ENCODE data around the gene PMPCA. TPM values are rescaled to one million over a fixed set of nuclear protein-coding genes. Genes with fewer than 3 reads are reported as not detected.

PMPCA gene
- total and polyA plus RNA-seq, 4 donors, result 27.0 to 75.6 (median 41.6) TPM

DNA sequence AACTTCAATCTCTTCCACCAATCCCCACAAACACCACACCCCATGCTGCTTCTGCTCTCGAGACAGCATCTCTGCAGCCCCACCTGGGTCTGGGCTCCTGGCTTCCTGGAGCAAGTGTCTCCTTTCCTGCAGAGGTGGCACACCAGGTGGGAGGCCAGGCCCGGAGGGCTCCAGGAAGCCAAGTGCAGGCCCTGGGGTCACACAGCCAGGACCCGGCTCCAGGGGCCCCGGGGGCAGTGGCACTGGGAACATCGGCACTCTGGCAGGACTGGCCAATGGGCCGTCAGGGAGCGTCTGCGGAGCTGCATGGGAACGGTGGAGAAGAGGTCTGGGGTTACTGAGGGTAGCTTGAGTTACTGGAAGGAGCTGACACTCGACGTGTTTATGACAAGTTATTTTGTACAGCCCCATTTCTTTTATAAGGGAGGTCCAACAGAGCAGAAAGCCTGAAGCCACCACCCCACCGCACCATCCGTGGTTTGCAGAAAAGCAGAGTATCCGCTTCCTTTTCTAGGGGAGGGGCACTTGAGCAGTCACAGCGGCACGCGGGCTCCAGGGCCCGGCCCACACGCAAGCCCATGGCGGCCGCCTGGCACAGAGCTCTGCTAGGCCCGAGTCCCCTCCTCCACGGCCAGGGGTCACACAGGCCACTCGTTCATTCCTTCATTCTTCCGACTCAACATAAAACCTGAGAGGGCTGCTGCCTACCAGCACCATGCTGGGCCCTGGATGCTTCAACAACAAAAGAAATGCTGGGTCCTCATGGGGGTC lies 43.8 kb downstream of the PMPCA start:
- Histone ChIP-seq H3K27ac (ENCODE audit: low read depth in 1 of 2, low read length in 2 of 2) (no peak overlapping the region), H3K9ac (ENCODE audit: low read depth in 1 of 2, low read length in 2 of 2) (no peak overlapping the region), H3K27me3 (ENCODE audit: control insufficient read depth in 4 of 4, insufficient read depth in 4 of 4, low read length in 3 of 4) (no peaks in the 10 kb centered on the region), H3K4me1 (ENCODE audit: control insufficient read depth in 4 of 4, insufficient read depth in 4 of 4, low read length in 3 of 4) (no peaks in the 10 kb centered on the region), H3K4me3 (ENCODE audit: low read depth in 1 of 3, low read length in 3 of 3) (no peak overlapping the region), H3K9me3 (ENCODE audit: control insufficient read depth in 4 of 4, low read length in 3 of 4) (no peaks in the 10 kb centered on the region), H3K36me3 (ENCODE audit: control insufficient read depth in 4 of 4, insufficient read depth in 3 of 4, low read depth in 1 of 4, low read length in 3 of 4) (peaks cover 32 to 86% (median 76%) of the 10 kb centered on the region in 4 donors)
- 91% methylated on average over 25 of the region's 25 CpGs for WGBS
- TF ChIP-seq RAD21 (IDR thresholded peaks at IDR 0.05), result no peak
- TF ChIP-seq HNF4A (conservative IDR thresholded peaks at IDR 0.05), result no peak
- TF ChIP-seq NR2F2 (IDR thresholded peaks at IDR 0.05), result no peak
- no peak for TF ChIP-seq RXRA (IDR thresholded peaks at IDR 0.05)
- TF ChIP-seq, protein P1, sequence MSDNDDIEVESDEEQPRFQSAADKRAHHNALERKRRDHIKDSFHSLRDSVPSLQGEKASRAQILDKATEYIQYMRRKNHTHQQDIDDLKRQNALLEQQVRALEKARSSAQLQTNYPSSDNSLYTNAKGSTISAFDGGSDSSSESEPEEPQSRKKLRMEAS (IDR thresholded peaks at IDR 0.05), result no peak
- TF ChIP-seq FOXA1 (IDR thresholded peaks at IDR 0.05), result no peak
- no peak for TF ChIP-seq EGR1 (IDR thresholded peaks at IDR 0.05; ENCODE audit: low read depth in 2 of 2)
- TF ChIP-seq TAF1 (conservative IDR thresholded peaks at IDR 0.05), result no peak
- TF ChIP-seq FOXA2 (IDR thresholded peaks at IDR 0.05), result no peak
- no peak for TF ChIP-seq YY1 (IDR thresholded peaks at IDR 0.05)
- TF ChIP-seq, protein P2, sequence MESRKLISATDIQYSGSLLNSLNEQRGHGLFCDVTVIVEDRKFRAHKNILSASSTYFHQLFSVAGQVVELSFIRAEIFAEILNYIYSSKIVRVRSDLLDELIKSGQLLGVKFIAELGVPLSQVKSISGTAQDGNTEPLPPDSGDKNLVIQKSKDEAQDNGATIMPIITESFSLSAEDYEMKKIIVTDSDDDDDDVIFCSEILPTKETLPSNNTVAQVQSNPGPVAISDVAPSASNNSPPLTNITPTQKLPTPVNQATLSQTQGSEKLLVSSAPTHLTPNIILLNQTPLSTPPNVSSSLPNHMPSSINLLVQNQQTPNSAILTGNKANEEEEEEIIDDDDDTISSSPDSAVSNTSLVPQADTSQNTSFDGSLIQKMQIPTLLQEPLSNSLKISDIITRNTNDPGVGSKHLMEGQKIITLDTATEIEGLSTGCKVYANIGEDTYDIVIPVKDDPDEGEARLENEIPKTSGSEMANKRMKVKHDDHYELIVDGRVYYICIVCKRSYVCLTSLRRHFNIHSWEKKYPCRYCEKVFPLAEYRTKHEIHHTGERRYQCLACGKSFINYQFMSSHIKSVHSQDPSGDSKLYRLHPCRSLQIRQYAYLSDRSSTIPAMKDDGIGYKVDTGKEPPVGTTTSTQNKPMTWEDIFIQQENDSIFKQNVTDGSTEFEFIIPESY (IDR thresholded peaks at IDR 0.05), result no peak
- no peak for TF ChIP-seq GABPA (IDR thresholded peaks at IDR 0.05 in 1 of 2, conservative IDR thresholded peaks at IDR 0.05 in 1 of 2)
- TF ChIP-seq JUND (IDR thresholded peaks at IDR 0.05), result no peak
- TF ChIP-seq, protein P3, sequence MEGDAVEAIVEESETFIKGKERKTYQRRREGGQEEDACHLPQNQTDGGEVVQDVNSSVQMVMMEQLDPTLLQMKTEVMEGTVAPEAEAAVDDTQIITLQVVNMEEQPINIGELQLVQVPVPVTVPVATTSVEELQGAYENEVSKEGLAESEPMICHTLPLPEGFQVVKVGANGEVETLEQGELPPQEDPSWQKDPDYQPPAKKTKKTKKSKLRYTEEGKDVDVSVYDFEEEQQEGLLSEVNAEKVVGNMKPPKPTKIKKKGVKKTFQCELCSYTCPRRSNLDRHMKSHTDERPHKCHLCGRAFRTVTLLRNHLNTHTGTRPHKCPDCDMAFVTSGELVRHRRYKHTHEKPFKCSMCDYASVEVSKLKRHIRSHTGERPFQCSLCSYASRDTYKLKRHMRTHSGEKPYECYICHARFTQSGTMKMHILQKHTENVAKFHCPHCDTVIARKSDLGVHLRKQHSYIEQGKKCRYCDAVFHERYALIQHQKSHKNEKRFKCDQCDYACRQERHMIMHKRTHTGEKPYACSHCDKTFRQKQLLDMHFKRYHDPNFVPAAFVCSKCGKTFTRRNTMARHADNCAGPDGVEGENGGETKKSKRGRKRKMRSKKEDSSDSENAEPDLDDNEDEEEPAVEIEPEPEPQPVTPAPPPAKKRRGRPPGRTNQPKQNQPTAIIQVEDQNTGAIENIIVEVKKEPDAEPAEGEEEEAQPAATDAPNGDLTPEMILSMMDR (IDR thresholded peaks at IDR 0.05; ENCODE audit: low read depth, low read length, missing input control), result no peak
- no peak for TF ChIP-seq HNF4G (IDR thresholded peaks at IDR 0.05)
- DNase-seq (ENCODE audit: low spot score), result no peak

DNA sequence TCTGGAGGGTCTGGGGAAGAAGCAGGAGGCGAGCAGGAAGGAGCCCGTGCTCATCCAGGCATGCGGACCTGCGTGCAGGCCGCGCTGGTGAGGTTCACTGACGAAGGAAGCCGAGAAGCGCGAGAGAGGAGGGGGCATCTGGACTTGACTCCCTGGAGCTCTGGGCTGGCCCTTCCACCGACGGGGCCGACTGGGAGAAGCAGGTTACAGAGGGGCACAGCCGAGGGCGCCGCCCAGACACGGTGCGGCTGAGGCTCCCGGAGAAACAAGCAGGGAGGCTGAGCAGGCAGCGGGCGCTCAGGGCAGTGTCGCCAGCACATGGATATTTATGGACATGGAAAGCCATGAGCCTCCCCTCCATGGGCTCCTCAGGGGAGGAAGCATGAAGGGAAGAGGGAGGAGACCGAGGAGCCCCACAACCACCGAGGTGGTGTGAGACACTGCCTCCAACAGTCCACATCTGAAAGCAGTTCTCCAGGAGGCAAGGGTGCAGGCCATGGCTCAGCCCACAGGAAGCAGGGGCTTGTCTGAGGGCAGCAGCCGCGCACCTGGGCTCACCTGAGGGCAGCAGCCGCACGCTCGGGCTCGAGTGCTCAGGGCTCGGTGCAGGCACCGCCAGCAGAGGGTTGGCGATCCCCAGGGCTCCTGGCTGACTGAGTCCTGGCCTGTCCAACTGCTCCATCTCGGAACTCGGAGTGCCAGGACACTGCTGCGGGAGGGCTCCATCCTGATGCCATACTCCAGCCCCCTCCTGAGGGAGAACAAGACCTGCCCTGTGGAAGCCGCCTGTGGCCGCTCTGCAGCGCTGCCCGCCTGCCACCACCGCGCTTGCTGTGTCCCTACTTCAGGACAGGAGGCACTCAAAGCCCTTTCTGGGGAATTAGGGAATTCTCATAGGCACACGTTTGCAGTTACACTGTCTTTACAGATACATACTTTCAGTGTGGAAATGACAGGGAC lies 44.9 kb downstream of the PMPCA start:
- DNase-seq (ENCODE audit: low spot score), result no peak
- Histone ChIP-seq H3K4me1 (ENCODE audit: control insufficient read depth in 4 of 4, insufficient read depth in 4 of 4, low read length in 3 of 4) (no peaks in the 10 kb centered on the region), H3K36me3 (ENCODE audit: control insufficient read depth in 4 of 4, insufficient read depth in 3 of 4, low read depth in 1 of 4, low read length in 3 of 4) (peaks cover 33 to 87% (median 77%) of the 10 kb centered on the region in 4 donors), H3K27ac (ENCODE audit: low read depth in 1 of 2, low read length in 2 of 2) (no peak overlapping the region), H3K9ac (ENCODE audit: low read depth in 1 of 2, low read length in 2 of 2) (no peak overlapping the region), H3K9me3 (ENCODE audit: control insufficient read depth in 4 of 4, low read length in 3 of 4) (no peaks in the 10 kb centered on the region), H3K27me3 (ENCODE audit: control insufficient read depth in 4 of 4, insufficient read depth in 4 of 4, low read length in 3 of 4) (no peaks in the 10 kb centered on the region), H3K4me3 (ENCODE audit: low read depth in 1 of 3, low read length in 3 of 3) (no peak overlapping the region)
- 96% methylated on average over 43 of the region's 43 CpGs for WGBS
- no peak for TF ChIP-seq TAF1 (conservative IDR thresholded peaks at IDR 0.05)
- no peak for TF ChIP-seq HNF4A (conservative IDR thresholded peaks at IDR 0.05)
- no peak for TF ChIP-seq YY1 (IDR thresholded peaks at IDR 0.05)

All from liver (tissue), 9 donors.